Ecto neural progenitor cell (in vitro differentiated cells): Measurements from ENCODE around the gene CTIF.

Experiments used
- DNase-seq: peaks from one replicate; pipeline ENCODE4 v3.0.0-alpha.2; 2018; ENCODE audit warnings: low spot score

Gene CTIF

DNA sequence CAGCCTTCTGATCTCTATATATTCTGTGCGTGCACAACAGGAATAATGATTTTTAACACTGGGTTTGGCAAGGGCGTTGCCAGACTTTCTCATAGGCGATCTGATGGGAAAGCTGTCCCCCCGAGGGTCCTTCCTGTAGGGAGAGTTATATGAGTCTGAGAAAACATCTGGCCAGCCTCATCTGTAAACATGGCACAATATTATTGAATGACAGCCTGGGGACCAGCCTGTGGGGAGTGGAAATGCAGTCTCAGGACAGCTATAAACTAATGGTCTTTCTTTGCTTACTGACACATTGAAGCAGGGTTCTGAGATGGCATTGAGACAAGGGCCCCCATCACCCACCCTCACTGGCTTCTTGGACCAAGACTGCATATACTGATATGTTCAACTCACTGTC lies 62.5 kb downstream of the CTIF start:
- no peak for DNase-seq

DNA sequence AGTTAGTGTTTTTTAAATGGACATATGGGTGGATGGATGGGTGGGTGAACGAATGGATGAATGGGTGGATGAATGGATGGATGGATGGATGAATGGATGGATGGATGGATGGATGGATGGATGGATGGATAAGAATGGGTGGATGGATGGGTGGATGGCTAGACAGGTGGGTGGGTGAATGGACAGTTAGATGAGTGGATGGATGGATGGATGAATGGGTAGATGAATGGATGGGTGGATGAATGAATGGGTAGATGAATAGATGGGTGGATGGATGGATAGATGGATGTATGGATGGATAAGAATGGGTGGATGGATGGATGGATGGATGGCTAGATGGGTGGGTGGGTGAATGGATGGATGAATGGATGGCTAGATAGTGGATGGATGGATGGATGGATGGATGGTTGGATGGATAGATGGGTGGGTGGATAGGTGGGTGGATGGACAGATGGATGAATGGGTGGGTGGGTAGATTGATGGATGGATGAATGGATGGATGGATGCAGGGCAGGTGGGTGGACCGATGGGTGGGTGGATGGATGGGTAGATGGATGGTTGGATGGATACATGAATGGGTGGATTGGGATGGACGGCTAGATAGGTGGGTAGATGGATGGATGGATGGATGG lies 64.0 kb downstream of the CTIF start:
- DNase-seq, result no peak

DNA sequence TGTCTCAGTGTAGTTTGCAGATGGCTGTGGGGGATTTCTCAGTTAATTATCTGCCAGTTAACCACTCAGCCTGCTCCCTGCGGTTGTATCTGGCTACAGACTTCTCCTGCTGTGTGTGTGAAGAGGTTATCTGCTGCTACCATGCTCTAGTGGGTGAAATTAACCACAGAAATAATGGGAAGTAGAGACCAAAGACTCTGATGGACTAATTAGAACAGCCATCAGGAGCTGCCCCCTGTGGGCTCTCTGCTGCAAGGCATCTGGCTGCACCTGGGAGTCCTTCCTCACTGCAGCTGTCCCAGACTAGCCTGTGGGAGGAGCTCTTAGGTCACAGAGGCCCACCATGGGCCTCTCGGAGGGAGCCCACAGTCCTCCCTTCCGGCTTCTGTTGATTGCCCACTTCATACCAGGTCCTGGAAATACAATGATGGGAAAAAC lies 66.6 kb downstream of the CTIF start:
- peak; percentile 68 for DNase-seq

DNA sequence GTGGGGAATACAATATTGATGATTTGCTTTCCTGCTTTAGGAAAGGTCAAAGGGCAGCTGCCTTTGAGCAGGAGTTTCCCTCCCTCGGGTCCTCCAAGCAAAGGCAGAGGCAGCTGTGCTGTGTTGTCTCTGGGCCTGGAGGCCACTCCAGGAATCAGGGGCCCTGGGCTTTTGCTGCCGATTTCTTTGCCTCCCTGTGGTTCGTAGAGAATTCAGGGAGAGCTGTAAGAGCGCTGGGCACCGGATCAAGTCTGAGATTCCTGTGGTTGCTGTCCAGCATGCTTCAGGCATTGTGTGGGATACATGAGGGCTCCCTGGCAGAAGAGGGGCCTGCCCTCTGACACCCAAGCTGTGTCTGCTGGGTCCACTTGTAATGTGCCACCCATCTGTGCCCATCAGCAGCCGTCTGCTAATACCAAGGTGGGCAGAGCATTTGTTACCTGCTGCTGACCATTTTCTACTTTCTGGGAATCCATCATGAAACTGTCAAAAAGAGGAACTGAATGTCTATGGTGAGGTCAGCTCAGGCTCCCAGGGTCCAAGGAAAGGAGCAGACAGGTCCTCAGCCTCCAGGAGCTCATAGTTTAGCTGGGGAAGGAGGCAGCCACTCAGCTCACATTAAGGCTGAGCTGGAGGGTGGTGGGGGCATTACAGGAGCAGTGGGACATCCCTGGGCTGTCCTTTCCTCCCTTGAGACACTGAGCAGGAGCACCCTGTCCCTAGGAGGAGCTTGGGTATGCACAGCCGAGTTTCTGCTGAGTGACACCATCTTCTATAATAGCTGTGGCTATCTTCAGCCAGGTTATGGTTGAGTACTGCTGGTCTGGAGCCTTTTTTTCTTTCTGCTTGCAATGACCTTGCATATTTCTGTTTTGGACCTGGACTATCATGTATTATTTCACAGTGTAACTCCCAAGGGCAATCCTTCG lies 68.5 kb downstream of the CTIF start:
- DNase-seq, result no peak

DNA sequence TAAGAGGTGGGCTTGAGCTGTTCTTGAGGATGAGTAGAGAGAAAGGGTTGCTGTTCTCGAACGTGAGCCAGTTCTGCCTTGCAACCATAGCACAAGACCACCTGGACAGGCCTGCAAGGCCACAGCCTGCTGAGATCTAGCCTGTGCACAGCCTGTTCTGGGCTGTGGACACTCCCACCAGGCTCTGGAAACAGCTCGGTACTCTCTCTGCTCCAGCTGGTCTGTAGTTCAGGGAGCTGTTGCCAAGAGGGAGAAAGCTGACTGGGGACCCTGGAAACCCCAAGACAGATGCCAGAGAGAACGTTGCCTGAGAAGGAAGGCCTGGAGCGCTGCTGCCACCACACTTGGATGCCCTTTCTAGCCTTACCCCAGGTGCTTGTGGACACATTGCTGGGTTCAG lies 69.8 kb downstream of the CTIF start:
- DNase-seq, result no peak

DNA sequence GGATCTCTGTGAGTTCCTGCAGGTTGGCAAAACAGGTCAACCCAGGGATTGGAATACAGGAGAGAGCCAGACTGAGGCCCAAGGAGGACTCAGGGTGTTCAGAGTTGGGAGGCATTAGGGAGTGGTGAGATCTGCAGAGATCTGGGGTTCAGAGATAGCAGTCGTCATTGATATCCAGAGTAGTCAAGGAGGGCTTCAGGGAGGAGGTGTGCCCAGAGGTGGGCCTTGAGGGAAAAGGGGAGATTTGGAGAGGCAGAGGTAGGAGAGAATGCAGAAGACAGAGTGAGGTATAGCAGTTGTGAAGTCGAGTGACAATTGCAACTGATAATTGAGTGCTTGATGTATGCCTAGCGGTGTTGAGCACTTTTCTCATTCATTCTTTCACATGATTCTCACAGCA lies 70.3 kb downstream of the CTIF start:
- DNase-seq, result no peak

DNA sequence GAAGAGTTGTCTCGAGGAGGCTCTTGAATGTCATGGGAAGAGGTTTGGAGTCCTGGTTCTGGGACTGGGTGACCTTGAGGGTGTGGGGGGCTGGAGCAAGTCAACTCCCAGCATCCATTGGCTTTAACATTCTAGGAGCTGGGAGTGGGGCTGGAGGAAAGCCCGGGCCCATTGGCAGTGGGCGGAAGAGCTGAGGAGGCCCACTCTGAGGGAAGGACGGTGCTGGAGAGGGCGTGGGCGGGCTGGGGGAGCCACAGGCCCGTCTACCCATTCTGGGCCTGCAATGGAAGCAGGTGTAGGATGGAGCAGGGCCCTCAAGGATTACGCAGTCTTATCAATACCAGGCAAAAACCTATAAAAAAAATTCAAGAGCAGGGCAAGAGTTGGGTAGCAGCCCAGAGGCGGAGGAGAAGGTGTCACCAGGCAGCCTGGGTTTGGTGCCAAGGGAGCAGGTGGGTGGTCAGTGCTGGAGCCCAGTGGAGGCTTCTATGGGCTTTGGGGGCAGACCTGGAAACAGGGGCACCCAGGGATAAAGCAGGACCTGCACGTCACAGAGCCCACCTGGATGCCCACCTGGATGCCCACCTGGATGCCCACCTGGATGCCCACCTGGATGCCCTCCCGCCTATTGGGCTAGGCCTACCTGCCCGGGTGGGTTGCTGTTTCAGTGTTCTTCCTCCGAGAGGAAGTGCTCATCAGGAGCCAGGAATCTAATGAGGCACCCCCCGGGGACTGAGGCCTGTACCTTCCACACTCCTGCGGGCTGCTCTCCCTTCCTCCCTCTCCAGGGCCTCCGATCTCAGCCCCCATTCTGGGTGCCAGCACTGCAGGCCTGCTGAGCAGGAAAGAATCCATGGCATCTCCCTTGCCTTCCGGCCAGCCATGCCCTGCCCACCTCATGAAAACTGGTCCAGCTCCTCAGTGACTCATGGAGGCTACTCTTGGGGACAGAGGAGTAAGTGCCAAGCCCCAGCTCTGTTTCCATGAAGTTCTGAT lies 71.3 kb downstream of the CTIF start:
- DNase-seq, result no peak

DNA sequence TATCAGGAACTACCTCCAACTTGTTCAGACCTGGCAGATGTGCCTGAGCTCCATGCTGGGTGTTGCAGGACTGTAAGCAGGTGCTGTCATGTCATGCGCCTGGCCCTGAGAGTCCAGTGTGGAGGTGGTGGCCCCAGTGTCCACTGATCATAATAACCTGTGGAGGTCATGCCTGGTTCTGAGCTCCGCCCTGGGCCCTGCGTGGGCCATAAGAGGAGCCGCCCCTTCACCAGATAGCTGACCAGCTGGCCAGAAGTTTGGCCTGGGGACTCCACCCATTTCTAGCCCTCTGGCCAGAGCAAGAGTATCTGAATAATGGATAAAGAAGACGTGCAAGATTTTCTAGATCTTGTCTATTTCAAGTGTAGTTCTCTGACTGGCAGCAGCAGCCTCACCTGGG lies 72.4 kb downstream of the CTIF start:
- no peak for DNase-seq

DNA sequence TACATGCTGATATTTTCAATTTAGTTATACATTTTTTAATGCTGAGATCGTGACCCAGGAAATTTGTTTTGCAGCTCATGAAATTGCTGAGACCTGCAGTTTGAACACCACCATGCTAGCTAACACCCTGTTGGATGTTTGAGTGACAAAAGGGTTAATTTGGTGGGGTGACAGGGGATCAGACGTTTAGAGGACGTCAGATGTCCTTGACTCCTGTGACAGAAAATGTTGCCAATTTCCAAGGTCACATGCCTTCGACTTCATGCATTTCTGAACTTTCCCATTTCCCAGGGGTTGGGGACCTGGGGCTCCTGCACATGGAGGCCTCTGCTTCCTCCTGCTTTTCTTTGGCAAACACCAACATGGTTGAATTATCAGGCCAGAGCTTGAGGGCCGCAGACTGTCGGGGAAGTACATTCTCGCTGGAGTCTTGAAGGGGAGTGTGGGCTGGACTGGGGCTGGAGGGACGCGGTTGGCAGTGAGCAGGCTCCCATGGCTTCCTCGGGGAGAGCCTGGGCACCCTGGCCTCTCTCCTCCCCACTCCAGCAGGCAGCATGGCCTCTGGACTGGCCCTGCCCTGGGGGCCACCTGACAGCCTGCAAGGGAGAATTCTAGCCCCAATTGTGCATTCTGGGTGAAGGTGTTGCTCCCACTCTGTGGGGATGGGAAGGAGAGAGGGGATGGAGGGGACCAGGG lies 73.1 kb downstream of the CTIF start:
- DNase-seq, result no peak

DNA sequence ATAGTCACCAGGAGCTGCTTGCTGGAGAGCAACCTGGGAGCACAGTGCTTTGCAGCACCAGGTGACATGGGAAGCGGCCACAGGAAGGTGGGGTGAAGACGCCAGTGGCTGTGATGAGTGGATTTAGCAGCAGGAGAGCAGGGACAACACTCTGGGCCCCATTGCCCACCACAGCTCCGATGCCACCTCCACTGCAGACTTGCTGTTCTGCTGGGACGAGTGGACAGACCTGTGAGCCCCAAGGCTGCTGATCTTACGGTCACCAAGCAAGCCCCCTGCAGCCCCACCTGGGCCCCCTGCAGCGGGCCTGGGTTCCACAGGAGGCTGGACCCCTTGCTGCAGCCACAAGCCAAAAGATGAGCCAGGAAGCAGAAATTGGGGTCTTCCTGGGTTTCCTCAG lies 73.7 kb downstream of the CTIF start:
- DNase-seq, result no peak

DNA sequence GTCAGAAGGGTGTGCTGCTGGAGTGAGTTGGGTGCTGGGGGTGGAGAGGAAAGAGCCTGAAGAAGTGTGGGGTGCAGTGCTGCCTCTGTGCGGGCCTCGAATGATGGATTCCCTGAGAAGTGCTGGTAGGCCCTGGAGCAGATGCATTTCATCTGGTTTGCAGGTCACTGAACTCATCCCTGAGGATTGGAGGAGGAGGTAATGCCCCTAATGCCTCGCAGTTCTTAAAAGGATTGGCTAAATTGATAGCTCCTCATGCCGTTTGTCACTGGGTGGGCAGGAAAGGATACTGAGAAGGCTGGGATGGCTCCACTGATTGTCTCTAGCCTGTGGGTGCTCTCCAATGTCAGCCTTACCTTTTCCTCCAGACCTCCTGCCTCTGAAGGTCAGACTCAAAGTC lies 74.1 kb downstream of the CTIF start:
- DNase-seq, result no peak

DNA sequence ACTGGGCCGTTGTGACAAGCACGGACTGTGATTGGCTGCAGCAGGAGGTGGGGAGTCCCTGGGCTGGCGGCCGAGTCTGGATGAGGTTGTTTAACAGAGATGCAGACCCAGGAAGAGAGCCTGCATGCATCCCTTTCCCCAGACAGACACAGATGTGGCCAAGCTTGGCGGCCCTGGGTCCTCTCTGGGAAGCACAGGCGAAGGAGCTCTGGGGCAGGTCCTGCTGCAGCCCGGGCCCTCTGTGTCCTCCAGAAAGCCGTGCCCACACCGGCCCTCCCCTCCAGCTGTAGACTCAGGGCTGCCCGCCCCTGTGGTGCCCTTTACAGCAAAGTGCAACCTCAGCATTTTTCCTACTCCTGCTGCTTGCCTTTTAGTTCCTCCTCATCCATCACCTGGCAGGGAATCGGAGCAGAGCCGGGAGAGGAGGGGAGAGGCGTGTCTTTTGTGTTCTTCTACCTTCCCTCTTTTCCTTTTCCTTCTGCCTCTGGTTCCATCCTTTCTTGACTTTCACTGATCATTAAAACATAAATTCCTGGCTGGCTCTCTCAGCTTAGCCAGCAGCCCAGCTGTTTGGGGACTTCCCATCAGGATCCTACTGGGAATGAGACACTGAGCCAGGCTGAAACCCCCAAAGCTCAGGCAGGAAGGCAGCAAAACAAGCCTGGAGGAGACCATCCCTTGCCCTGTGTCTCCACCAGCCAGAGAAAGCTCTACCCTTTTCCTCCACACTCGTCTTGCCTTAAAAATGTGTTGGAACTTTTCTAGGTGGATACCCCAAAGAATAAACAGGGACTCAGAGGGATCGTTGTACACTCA lies 75.0 kb downstream of the CTIF start:
- no peak for DNase-seq

DNA sequence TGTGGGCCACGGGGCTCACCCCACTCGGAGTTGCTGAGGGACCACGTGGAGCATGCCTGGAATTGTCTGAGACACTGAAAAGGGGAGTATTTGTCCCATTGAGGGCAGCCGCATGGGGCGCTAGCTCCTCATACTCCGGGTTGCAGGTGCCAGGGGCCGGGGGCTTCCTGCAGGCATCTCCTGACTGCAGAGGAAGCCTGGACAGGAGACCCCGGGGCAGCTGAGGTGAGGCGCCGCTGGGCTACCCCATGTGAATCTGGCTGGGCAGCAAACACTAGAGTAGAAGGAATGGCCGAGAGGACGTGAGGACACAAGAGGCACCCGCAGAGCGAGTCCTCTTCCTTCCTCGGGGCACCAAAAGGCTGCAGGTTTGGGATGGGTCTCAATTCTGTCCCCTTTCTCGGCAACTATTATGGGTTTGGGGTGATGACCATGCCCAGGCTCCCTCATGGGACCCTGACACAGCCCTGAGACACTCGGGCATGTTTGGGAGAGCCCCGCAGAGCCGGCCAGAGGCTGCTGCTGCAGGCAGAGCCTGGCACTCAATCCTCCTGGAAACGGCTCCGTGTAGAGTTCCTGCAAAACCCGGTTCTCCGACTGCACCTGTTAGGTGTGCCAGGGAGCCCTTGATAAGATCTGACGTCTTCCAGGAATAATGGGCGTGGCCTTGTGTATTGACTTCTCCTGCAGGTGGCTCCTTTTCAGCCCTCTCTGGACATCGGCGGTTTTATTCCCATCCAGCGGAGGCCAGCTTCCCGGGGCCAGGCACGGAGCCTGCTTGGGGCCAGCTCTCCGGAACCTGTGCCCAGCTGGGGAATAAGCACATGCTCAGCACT lies 77.0 kb downstream of the CTIF start:
- DNase-seq, result no peak

DNA sequence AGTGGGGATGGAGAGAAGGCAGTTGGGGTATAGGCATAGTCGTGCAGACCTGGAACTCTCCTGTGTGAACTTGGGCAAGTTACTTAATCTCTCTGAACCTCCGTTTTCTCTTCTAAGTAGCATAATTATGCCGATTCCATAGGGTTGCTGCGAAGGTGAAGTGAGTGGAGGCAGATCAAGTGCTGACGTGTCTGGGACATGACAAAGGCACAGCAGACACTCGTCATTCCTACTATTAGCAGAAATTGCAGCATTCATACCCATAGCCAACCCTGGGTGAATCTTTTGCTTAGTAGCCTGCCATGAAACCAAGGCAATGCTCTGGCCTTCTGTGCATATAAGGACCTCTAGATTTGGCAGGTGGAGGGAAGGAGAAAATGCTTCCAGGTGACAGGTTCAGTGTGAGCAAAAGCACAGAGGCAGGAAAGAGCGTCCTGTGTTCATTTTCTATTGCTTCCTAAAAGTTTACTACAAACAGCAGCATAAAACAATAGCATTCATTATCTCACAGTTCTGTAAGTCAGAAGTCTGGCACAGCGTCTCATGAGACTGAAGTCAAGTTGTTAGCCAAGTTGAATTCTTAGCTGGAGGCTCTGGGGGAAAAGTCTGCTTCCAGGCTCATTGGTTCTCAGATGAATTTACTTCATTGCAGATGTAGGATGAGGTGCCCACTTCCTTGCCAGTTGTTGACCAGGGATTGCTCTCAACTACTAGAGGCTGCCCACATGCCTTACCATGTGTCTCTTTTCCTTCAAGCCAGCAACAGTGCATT lies 77.8 kb downstream of the CTIF start:
- DNase-seq, result no peak

DNA sequence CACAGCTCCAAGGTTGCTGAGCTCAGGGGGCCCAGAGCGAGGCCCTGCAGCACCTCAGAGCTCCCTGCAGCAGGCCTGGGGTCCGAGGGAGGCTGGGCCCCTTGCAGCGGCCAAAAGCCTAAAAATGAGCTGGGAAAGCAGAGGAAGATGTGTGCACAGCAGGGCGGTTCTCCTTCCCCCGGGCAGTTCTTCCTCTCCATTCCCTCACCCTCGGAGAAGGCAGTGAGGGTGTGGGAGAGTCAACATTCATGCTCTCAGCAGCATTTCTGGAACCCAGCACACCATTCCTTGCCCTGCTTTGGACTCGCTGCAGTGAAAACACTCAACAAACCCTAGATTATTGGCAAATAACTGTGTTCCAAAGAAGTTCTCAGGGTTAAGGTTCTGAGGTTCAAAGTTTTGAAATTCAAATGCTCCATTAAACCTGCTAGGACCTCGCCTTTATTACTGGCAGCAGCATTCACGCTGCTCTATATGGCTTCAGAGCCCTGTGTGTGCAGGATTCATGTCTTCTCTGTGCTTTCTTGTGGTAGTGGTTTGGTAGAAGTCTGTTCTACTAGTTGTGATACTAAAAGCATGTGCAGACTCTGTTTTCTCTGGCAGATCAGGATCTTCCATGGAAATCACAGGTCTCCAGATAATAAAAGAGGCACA lies 79.1 kb downstream of the CTIF start:
- no peak for DNase-seq

DNA sequence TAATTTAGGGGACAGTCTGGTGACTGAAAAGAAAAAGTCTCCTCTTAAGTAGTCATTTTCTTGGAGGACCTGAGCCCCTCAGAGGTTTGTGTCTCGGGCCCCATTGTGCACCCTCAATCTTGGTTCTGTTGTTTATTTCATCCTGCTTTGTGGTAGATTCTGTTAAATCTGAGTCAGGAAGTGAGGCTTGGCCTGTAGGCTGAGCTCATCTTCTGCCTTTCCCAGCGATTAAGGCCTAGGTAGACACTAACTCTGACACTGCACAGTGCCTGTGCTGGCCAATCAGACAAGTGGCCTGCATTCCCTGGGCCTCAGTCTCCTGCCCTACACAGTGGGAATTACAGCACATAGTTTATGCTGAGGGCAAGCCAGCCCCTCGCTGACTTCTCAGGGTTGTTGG lies 80.2 kb downstream of the CTIF start:
- no peak for DNase-seq

DNA sequence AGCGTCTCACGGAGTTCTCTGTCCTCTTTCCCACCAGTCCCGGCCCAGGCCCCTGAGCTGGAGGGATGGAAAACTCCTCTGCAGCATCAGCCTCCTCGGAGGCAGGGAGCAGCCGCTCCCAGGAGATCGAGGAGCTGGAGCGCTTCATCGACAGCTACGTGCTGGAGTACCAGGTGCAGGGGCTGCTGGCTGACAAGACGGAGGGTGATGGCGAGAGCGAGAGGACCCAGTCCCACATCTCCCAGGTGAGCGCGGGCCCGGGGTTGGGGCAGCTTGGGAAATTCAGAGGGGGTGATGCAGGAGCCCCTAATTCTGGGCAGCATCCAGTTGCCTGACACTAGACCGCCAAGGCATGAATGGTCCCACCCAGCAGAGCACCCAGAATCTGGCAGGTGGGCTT lies 80.7 kb downstream of the CTIF start:
- no peak for DNase-seq

DNA sequence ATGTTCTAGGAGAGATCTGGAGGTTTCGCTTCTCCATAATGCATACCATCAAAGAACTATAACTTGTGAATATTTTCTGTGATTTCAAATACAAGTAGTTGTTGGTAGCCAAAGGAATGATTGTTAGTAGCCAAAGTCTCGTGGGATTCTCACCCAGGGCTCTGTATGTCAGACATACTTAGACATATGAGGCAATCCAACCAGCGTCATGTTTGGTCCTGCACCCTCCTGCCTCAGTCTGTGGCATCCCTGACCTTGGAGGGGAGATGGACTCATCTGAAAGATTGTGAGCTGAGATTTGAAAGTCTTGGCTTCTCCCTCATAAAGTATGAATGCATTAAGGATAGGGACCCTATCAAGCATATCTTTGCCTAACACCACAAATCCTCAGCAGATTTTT lies 81.2 kb downstream of the CTIF start:
- no peak for DNase-seq

DNA sequence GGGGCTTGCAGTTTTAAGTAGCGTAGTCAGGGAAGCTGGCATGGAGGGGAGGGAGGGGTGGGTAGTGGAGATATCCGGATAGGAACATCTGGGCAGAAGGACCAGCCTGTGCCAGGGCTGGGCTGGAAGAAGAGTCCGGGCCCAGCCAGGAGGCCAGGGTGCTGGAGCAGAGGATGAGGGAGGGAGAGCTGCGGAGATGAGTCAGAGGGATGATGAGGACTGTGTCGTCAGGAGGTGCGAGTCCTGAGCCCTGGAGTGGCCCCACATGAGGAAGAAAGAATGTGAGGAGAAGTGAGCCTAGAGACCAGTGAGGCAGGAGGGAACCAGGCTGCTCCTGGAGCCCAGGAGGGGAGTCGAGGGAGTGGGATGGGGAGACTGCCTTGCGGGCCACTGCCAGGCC lies 82.4 kb downstream of the CTIF start:
- DNase-seq, result no peak
